Liver (tissue), 3 donors: ENCODE measurements around the gene LRRC18.

Experiments used
- GABPA ChIP-seq, 2 donors: IDR thresholded peaks in 1 of 2; conservative IDR thresholded peaks in 1 of 2; 2 replicates each; pipeline ENCODE4 v1.6.1; 2016; ENCODE audit warnings: antibody characterized with exemption in 2 of 2, mild to moderate bottlenecking in 1 of 2, moderate library complexity in 1 of 2
- HNF4G ChIP-seq: IDR thresholded peaks from 2 replicates; pipeline ENCODE4 v1.6.1; 2016; ENCODE audit warnings: antibody characterized with exemption
- JUND ChIP-seq, 2 donors: IDR thresholded peaks; 2 replicates each; pipeline ENCODE4 v1.6.1; 2016; ENCODE audit warnings: antibody characterized with exemption in 2 of 2
- SP1 ChIP-seq: IDR thresholded peaks from 2 replicates; pipeline ENCODE4 v1.6.1; 2018; ENCODE audit warnings: antibody characterized with exemption, mild to moderate bottlenecking
- TAF1 ChIP-seq: conservative IDR thresholded peaks from 2 replicates; pipeline ENCODE4 v1.6.1; 2016; ENCODE audit warnings: antibody characterized with exemption, mild to moderate bottlenecking
- YY1 ChIP-seq: IDR thresholded peaks from 2 replicates; pipeline ENCODE4 v1.6.1; 2016; ENCODE audit warnings: antibody characterized with exemption, mild to moderate bottlenecking
- TF ChIP-seq, protein P1 (sequence below): fragments of 150-350 bp; IDR thresholded peaks from 2 replicates; pipeline ENCODE4 v1.5.1; 2017; ENCODE audit warnings: improper control_type of control experiment, low read depth, low read length; ENCODE audit not compliant: missing input control
- TF ChIP-seq, protein P2 (sequence below): IDR thresholded peaks from 2 replicates; pipeline ENCODE4 v1.6.1; 2016; ENCODE audit warnings: antibody characterized with exemption, mild to moderate bottlenecking
- TF ChIP-seq, protein P3 (sequence below): IDR thresholded peaks from 2 replicates; pipeline ENCODE4 v1.6.1; 2016; ENCODE audit warnings: antibody characterized with exemption
- donor health status: healthy.
- donor health status: healthy.

DNA sequence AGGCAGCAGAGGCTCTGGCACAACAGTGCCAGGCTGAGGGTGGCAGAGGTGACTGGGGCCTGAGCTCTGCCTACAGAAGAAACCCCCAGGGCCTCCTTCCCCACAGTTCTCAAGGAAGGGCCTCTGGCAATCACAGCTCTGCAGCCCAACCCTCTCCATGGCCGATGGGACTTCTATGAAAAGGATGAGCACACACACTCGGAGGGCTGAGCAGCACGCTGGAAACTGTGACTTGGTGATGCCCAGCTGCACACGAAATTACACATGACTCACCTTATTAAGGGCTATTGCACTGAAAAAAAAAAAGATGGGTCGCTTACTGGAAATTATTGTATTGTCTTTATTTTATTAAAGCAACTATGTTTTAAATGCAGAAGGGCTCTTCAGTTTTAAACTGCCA, 42.9 kb upstream of the LRRC18 start:
- TF ChIP-seq, protein P1, sequence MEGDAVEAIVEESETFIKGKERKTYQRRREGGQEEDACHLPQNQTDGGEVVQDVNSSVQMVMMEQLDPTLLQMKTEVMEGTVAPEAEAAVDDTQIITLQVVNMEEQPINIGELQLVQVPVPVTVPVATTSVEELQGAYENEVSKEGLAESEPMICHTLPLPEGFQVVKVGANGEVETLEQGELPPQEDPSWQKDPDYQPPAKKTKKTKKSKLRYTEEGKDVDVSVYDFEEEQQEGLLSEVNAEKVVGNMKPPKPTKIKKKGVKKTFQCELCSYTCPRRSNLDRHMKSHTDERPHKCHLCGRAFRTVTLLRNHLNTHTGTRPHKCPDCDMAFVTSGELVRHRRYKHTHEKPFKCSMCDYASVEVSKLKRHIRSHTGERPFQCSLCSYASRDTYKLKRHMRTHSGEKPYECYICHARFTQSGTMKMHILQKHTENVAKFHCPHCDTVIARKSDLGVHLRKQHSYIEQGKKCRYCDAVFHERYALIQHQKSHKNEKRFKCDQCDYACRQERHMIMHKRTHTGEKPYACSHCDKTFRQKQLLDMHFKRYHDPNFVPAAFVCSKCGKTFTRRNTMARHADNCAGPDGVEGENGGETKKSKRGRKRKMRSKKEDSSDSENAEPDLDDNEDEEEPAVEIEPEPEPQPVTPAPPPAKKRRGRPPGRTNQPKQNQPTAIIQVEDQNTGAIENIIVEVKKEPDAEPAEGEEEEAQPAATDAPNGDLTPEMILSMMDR = no peak
- no peak for TF ChIP-seq YY1
- TF ChIP-seq SP1 = no peak
- TF ChIP-seq JUND (IDR thresholded peaks at IDR 0.05) = no peak
- TF ChIP-seq, protein P2, sequence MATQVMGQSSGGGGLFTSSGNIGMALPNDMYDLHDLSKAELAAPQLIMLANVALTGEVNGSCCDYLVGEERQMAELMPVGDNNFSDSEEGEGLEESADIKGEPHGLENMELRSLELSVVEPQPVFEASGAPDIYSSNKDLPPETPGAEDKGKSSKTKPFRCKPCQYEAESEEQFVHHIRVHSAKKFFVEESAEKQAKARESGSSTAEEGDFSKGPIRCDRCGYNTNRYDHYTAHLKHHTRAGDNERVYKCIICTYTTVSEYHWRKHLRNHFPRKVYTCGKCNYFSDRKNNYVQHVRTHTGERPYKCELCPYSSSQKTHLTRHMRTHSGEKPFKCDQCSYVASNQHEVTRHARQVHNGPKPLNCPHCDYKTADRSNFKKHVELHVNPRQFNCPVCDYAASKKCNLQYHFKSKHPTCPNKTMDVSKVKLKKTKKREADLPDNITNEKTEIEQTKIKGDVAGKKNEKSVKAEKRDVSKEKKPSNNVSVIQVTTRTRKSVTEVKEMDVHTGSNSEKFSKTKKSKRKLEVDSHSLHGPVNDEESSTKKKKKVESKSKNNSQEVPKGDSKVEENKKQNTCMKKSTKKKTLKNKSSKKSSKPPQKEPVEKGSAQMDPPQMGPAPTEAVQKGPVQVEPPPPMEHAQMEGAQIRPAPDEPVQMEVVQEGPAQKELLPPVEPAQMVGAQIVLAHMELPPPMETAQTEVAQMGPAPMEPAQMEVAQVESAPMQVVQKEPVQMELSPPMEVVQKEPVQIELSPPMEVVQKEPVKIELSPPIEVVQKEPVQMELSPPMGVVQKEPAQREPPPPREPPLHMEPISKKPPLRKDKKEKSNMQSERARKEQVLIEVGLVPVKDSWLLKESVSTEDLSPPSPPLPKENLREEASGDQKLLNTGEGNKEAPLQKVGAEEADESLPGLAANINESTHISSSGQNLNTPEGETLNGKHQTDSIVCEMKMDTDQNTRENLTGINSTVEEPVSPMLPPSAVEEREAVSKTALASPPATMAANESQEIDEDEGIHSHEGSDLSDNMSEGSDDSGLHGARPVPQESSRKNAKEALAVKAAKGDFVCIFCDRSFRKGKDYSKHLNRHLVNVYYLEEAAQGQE = no peak
- no peak for TF ChIP-seq TAF1
- TF ChIP-seq, protein P3, sequence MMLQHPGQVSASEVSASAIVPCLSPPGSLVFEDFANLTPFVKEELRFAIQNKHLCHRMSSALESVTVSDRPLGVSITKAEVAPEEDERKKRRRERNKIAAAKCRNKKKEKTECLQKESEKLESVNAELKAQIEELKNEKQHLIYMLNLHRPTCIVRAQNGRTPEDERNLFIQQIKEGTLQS = no peak
- TF ChIP-seq HNF4G = no peak
- TF ChIP-seq GABPA (IDR thresholded peaks at IDR 0.05 in 1 of 2, conservative IDR thresholded peaks at IDR 0.05 in 1 of 2) = no peak
